SKM-1 (cell line): ENCODE measurements around the gene SPSB3.

Experiments used
- DNase-seq: peaks from one replicate; lab custom pipeline; 2025; ENCODE audit not compliant: unreplicated experiment; lab: John Stamatoyannopoulos, UW

SPSB3 gene

DNA sequence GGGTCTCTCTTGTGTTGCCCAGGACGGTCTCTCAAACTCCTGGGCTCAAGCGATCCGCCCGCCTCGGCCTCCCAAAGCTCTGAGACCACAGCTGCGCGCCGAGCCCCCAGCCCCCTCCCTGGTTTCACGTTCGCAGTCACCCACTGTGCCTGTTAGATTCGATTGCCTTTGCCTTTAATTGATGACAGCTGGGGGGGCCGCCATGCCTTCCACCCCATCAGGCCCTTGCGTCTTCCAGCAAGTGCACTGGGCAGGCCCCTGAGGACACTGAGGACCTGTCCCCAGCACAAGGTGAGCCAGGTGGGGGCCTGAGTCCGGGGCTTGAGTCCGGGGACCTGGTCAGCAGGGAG lies 7.9 kb upstream of the SPSB3 start:
- DNase-seq = no peak

DNA sequence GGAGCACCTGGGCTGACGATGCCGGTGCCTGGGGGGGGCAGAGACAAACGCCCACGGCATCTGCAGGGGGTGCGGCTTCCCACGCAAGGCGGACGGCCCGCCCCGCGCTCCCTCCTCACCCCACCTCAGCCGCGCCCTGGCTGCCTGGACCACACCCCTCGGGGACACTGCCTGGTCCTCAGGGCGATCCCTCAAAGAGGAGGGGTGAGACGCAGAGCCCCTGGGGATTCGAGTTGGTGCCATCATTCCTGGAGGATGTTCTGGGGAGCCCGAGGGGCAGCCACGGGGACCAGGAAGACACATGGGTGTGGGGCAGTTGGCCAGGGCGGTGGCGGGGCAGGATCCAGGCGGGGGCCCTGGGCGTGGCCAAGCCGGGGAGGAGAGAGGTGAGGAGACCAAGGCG lies 7.3 kb upstream of the SPSB3 start:
- no peak for DNase-seq

DNA sequence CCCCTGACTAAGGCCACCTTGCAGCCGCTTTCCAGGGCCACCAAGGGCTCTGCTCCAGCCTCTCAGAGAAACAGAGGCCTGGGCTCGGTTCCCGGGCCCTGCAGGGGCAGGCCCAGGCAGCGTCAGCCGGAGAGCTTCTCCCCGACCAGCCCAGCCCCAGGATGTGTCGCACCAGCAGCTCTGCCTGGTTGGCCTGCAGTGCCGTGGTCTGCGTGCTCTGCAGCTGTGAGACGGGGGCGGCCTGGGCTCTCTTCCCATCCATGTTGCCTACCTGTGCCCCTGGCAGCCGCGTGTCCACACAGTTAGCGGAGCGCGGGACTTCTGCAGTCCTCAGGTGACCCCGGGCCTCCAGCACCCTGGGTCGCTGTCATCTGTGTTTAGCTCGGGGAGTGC lies 6.3 kb upstream of the SPSB3 start:
- no peak for DNase-seq

DNA sequence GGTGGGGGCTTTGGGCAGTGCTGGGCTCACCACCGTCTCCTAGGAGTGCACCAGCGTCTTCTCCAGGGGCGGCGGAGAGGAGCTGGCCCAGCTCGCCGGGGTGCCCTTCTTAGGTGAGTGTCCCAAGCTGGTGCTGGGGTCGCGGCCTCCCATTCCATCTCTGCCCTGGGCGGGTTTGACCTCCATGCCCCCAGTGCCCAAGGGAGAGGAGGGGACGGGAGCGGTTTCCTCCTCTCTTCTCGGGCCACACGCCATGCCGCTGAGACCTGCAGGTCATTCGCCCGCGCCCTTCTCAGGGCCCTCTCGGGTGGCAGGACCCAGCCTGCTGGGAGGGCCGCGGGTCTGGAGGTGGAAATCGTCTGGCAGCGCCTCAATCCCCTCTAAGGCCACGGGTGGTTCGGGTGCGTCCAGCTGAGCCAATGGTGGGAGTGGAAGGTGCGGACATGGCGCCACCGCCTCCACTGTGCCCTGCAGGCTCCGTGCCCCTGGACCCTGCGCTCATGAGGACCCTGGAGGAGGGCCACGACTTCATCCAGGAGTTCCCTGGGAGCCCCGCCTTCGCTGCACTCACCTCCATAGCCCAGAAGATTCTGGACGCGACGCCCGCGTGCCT lies 5.8 kb upstream of the SPSB3 start:
- DNase-seq = no peak

DNA sequence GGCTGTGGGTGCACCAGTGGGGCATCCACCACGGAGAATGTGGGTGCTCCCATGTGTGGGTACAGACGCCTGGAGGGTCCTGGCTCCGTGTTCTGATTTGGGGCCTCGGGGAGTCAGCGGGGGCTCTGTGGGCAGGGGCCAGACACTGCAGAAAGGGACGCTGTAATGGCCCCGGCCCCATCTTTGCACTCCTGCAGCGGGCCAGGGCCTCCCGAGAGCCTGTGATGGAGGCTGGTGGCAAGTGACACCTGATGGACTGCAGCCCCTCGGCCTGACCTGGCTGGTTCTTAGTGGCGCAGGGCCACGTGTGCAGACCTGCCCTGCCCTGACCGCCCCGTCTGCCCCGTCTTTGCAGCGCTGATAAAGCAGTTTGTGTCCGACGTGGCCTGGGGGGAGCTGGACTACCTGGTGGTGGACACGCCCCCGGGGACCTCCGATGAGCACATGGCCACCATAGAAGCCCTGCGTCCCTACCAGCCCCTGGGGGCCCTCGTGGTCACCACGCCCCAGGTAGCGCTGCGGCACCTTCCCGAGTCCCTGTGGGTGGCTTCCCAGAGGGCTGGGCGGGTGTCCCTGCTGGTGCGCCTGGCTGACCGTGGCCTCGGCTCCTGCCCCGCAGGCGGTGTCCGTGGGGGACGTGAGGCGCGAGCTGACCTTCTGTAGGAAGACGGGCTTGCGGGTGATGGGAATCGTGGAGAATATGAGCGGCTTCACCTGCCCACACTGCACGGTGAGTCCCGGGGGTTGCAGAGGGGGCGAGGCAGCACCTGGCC lies 5.1 kb upstream of the SPSB3 start:
- no peak for DNase-seq

DNA sequence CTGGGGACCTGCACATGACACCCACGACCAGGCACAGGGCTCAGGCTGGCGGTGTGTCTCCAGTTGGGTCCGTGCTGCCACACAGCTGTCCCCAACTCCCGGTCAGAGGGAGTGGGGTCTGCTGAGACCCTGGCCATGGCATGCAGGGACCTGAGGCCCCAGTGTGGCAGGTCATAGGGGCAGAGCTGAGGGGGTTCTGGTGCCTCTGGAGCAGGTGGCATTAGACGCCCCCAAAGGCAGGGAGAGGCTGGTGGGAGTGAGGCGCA lies 4.6 kb upstream of the SPSB3 start:
- DNase-seq = no peak

DNA sequence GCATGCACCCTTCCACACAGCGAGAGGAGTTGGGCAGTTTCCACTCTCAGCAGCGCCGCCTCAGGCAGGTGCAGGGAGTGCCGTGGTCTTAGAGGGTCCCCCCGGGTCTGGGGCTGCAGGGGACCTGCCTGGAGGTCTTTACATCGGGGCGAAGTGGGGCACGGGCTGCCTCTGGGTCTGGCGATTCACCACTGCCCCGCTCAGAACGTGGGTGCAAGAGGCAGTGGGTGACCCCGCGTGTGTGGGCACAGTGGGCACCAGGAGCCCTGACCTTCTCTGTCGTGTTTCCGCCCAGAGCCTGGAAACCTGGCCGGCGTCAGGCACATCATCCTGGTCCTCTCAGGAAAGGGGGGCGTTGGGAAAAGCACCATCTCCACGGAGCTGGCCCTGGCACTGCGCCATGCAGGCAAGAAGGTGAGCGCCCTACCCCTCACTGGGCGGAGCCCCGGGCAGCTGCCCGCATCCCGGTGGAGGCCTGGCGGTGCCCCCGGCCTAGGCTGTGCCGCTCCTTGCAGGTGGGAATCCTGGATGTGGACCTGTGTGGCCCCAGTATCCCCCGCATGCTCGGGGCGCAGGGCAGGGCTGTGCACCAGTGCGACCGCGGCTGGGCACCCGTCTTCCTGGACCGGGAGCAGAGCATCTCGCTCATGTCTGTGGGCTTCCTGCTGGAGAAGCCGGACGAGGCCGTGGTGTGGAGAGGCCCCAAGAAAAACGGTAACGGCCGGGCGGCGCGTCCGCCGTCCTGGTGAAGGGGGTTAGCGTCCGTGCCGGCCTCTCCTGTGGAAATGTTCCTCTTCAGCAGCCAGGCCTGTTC lies 4.1 kb upstream of the SPSB3 start:
- no peak for DNase-seq

DNA sequence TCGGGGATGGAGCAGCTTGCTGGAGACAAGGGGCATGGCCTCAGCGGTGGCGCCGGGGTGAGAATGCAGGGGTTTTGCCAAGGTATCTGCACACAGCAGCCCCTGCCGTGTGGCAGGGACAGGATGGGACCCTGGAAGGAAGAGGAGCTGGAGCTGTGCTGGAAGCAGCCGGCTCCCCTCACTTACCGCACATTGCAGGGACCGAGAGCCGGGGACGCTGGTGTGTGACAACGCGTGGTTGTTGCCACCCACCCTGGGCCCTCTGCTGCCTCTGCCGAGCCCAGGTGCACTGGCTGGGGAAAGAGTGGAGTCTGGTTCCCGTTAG lies 3.4 kb upstream of the SPSB3 start:
- no peak for DNase-seq

DNA sequence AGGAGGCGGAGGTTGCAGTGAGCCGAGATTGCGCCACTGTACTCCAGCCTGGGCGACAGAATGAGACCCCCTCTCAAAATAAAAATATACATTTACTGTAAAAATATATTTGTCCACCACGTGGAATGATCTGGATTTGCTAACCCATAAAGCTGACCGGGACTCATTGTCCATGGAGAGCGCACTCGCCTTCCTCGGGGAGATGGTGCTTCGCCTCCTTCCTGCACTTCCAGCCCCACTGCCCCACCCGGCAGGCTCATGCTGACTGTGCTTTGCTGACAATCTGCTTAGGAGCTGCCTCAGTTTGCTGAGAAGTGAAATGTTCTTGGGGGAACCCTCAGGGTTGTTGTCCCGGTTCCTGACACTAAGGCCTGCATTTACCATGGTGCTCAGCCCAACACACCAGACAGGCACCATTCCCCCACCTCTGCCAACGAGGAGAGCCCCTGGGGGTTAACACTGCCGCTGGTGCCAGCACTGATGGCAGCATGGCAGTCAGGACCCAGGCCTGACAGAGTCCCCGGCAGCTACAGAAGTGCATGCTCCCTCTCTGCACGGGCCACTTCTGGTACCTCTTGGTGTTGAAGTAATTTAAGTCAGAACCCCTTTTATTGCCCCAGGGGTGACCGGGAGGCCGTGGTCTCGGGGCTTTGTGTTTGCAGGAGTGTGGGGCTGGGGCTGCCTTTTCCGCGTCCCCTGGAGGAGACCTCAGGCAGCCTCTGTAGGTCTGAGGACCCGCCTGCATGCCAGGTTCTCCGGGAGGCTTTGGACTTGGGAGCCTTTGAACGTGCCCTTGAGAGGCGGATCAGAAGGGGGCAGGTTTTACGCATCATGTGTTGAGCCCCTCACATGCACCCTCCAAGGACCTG lies 2.8 kb upstream of the SPSB3 start:
- DNase-seq = no peak

DNA sequence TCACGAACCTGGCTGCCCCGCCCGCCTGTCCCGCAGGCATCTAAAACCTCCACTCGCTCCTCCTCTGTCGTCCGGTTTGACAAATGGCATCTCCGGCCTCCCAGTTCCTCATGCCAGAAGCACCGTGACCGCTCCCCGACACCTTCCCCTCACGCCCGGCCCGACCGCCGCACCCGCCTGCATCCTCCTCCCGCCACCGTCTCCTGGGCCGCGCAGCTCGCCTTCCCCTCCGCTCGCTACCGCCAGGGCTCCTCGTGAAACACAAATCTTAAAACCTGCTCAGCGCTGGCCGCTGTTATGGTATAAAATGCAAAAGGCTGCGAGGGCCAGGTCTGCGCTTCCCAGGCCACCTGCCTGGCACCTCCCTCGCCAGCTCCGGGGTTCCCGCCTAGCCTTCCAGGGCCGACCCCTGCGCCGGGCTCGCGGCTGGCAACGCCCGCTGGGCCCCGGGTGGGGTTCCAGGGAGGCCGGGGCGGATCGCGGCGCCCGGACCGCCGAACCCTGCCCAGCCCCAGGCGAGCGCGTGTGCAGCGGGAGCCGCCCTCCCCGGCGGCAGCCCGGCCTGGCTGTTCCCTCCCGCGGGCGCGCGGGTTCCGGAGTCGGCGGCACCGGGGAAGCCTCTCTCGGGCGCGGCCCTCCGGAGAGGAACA lies 488 bp downstream of the SPSB3 start:
- no peak for DNase-seq

DNA sequence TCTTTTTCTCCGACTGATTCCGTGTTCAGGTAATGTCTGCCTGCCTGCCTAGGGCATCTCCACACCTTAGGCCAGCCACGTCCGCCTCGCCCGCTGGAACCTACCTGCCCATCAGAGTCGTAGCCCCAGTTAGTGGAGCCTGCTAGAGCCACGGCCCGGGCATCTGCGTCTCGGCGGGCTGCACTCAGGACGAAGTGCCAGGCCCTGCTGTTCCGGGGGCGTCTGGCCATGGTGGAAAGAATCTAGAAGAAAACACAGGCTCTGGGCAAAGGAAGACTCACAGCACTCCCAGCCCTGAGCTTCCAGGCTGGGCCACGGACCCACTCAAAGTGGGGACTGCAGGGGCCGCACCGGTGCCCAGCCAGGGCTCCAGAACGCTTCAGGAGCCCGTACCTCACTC lies 1.1 kb downstream of the SPSB3 start:
- no peak for DNase-seq

DNA sequence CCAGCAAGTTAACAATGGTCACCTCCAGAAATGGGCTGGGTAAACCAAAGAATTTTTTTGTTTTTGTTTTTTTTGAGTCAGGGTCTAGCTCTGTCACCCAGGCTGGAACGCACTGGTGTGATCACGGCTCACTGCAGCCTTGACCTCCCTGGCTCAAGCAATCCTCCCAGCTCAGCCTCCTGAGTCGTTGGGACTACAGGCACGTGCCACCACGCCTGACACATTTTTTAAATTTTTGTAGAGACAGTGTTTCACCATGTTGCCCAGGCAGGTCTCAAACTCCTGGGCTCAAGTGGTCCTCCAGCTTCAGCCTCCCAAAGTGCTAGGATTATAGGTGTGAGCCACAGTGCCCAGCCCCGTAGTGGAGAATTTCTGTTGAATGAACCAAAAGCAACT lies 1.7 kb downstream of the SPSB3 start:
- DNase-seq = no peak

DNA sequence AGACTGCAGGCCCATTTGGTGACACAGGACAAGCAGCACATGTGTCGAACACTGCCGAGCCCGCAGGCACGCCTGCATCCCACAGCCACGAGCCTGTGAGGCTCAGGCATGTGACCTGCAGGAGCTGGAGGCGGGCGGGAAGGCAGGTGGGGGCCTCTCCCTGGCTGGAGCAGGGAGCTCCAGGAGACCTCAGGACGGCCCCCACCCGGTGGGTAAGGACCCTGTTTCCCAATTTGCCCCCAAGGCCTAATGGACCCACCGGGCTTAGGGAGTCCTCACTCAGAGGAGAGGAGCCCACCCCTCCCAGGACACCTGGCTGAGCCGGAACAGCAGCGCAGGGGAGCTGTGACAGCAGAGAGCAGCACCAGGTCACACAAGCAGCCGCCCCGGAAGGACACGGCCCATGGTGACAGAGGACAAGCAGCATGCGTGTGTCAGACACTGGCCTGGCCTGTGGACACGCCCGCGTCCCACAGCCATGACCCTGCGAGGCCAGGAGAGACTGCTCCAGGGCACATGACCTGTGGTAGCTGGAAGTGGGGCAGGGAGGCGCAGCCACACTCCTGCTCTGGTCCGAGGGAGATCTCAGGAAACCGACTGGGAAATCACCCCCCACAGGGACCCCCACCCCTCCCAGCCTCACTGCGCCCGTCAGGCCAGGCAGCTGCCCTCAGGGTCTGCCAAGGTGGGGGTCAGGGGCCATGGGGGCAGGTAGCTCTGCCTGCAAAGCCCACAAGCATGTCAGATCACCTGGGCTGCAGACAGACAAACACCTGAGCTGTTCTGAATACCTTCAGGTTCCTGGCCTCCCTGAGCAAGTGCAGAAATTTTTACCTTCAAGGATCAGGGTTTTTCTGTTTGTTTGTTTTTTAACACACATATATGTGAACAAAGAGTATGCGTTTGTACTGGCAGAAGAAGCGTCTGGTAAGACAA lies 2.4 kb downstream of the SPSB3 start:
- no peak for DNase-seq

DNA sequence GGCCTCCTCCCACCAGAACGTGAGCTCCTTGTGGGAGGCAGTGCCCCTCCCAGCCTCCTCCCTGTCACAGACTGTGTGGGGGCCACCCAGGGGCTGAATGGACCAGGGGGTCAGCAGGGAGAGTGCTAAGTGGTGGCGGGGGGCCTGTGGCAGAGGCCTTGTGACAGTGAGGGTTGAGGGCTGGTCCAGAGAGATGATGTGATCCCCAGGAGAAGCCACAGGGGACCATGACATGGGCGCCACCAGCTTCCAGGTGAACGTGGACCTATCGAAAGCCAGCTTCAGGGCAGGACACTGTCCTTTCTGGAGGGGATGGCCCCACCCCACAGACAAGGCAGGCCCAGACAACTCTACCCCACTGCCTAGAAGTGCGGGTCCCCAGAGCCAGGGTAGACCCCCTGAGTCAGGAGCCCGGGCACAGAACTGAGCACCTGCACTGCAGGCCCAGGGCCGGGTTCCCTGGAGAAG lies 3.1 kb downstream of the SPSB3 start:
- no peak for DNase-seq

DNA sequence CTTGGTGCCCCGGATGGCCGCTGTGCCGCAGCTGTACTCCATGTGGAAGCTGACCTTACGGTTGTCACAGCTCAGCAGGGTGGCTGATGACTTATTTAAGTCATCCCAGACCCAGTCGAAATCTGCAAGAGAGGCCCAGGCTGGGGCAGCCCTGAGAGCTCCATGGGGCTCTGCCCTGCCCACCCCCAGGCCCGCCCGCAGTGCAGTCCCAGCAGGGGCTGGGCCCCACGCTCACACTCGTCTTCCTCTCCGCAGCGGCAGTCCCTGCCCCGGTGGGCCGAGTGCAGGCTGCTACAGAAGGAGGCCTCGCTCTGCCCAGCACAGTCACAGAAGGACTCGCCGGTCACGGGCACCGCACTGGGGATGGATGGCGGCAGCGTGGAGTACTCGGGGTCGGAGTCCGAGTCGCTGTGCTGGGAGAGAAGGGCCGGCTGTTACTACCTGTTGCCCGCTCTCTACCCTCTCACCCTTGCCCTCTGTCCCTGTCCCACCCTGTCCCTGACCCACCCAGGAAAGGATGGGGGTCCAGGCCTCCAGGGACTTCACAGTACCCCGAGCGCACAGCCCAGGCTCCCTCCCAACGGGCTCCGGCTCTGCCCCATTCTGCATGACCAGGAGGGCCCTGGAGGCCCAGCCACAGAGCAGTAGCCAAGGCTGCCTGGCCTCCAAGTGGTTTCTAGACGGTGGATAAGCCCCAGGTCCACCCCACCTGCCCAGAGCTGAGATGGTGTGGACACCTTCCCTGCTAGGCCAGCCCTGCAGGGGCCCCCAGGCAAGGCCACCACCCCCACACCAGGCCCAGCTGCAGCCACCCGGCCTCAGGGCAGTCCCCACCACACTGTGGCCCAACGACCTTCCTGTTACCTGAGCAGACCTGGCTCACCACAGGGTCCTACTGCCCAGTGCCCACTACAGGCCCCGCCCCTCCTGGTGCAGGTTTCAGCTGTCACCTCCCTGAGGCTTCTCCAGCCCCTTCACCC lies 3.9 kb downstream of the SPSB3 start:
- no peak for DNase-seq

DNA sequence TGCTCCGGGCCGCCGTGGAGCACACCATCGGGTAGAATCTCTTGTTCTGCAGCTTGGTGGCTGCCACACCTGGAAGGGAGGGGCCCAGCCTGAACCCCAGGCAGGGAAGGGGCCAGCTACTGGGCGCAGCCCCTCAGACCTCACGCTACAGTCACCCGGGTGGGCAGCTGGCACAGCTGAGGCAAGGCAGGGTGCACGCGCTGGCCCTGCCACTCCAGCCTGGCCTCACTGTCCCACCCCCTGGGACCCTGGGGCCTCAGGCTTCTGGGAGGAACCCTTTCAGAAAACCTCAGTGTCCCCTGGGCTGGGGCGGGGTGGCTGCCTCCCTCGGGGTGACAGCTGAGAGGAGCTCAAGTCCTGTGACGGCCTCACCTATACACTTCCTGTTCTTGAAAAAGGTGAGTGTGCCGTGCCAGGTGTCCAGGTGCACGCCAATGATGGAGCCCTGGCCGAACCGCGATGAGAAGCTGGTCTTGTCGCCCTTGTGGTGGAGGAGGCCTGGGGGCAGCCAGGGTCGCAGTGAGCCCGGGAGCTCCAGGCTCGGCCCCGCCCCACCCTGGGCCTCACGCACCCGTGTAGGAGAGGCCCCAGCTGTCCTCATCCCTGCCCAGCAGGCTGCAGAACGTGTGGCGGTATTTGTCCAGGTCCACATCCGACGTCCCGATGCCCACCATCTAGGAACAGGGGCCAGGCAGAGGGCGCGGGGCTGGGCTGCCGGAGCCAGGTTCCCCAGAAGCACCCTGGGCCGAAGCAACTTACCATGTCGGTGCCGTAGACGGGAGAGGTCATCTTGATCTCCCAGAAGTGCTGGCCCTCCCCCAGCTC lies 4.8 kb downstream of the SPSB3 start:
- no peak for DNase-seq

DNA sequence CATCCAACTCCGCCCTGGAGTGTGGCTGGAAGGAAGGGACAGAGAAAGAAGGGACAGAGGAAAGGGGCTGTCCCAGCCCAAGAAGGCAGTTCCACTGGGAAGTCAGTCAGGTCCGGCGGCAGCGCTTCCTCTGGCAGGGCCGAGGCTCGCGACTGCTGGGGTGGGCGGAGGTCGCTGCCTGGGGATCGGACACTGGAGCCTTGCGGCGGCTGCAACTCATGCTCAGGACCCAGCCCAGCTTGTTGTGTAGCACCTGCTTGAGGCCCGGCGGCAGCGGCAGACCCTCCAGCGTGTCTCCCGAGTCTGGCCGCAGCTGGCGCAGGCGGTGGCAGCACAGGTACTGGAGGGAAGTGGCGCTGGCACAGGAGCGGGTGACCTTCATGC lies 5.4 kb downstream of the SPSB3 start:
- no peak for DNase-seq

DNA sequence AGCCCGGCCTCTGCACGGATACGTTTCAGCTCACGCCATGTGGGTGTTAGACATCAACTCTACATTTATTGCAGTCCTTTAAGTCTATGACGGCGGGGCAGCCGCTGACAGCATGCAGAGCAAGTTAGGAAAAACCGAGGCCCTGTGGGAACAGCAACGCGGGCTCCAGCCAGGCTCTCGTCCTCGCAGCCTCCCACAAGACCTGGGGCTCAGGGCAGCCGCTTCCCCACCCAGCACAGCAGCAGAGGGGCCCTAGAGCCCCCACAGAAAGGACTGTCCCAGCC lies 5.8 kb downstream of the SPSB3 start:
- DNase-seq = no peak
